A549 (cell line): ENCODE data around the gene ZNF747.

Experiments
- CBX2 ChIP-seq: fragments of 200-600 bp; sonication (generic); IDR thresholded peaks from 2 replicates; pipeline ENCODE4 v1.6.1; 2016; ENCODE audit warnings: low read depth, mild to moderate bottlenecking, borderline replicate concordance
- CHD2 ChIP-seq: fragments of 150-350 bp; IDR thresholded peaks from 2 replicates; pipeline ENCODE4 v1.6.1; 2014; ENCODE audit warnings: low read length; ENCODE audit not compliant: partially characterized antibody
- CTCF ChIP-seq: fragments of >200 bp; sonication (Bioruptor Twin); formaldehyde crosslinking; IDR thresholded peaks from 3 replicates; pipeline ENCODE4 v1.5.1; 2016
- ESRRA ChIP-seq: fragments of 150-350 bp; IDR thresholded peaks from 2 replicates; pipeline ENCODE4 v1.6.1; 2014; ENCODE audit warnings: mild to moderate bottlenecking, low read length, borderline replicate concordance
- GATA3 ChIP-seq: IDR thresholded peaks from 2 replicates; pipeline ENCODE4 v1.6.1; 2012; ENCODE audit warnings: borderline replicate concordance
- NR3C1 ChIP-seq: fragments of >200 bp; sonication (Bioruptor Twin); formaldehyde crosslinking; IDR thresholded peaks from 3 replicates; pipeline ENCODE4 v1.6.1; 2017
- POLR2A ChIP-seq: IDR thresholded peaks from 2 replicates; pipeline ENCODE4 v1.6.1; 2012; ENCODE audit warnings: mild to moderate bottlenecking, low read length
- TF ChIP-seq, protein P1 (sequence below): fragments of 150-350 bp; IDR thresholded peaks from 2 replicates; pipeline ENCODE4 v1.6.1; 2014; ENCODE audit warnings: low read depth, mild to moderate bottlenecking, low read length

- TF ChIP-seq CBX2 (no peak), CTCF (no peak), ESRRA (no peak), GATA3 (no peak), POLR2A (no peak), CHD2 (no peak), NR3C1 (no peak)
- TF ChIP-seq, protein P1, sequence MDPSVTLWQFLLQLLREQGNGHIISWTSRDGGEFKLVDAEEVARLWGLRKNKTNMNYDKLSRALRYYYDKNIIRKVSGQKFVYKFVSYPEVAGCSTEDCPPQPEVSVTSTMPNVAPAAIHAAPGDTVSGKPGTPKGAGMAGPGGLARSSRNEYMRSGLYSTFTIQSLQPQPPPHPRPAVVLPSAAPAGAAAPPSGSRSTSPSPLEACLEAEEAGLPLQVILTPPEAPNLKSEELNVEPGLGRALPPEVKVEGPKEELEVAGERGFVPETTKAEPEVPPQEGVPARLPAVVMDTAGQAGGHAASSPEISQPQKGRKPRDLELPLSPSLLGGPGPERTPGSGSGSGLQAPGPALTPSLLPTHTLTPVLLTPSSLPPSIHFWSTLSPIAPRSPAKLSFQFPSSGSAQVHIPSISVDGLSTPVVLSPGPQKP, result no peak
Observed at GRCh38 chr16:30490210-30490609, 44.4 kb downstream of the ZNF747 start.
